ENCODE results near the gene ICAM3.
"Not testable (repeated sequence)": the region's sequence is repeated elsewhere in the genome, so short reads cannot be mapped to it uniquely, and the experiment has no call there.

The ICAM3 gene, protein sequence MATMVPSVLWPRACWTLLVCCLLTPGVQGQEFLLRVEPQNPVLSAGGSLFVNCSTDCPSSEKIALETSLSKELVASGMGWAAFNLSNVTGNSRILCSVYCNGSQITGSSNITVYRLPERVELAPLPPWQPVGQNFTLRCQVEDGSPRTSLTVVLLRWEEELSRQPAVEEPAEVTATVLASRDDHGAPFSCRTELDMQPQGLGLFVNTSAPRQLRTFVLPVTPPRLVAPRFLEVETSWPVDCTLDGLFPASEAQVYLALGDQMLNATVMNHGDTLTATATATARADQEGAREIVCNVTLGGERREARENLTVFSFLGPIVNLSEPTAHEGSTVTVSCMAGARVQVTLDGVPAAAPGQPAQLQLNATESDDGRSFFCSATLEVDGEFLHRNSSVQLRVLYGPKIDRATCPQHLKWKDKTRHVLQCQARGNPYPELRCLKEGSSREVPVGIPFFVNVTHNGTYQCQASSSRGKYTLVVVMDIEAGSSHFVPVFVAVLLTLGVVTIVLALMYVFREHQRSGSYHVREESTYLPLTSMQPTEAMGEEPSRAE

DNA sequence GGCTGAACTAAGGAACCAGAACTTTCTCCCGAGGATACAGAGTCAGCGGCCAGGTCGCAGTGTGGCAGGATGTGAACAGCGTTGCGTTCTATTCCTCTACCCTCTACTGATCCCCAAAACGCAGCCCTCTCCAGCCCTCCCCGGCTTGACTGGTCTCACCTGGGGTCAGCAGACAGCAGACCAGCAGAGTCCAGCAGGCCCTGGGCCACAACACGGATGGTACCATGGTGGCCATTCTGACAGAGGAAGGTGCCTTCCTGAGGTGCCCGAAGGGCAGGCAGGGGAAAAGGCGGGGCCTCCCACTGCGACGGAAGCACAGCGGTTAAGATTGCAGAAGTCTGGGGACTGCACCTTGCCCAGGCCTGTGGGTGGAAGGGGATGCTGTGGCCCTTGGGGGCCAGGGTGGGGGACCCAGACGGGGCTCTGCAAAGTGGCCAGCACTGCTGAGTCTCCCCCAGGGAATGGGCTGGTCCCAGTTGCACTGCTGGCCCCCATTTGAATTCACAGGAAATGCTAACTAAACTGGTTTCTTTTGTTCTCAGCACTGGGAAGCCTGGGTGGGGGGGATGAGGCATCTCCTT, at the start of gene ICAM3:
TSS of gene ICAM3 (minus strand) at position 245 of the 581 bp plus-strand sequence. CDS start at position 235, 10 bp downstream.
- DNase-seq, result peak in 1 of 2 experiments; percentile 84

GRCh38 chr19:10388957-10389356, 49.5 kb upstream of the ICAM3 start:
- DNase-seq, result peak; percentile 89 to 94

- DNase-seq, result no peak
These were observed 45.2 kb upstream of the ICAM3 start for GRCh38 chr19:10384580-10384979.

GRCh38 chr19:10383223-10383499, 43.7 kb upstream of the ICAM3 start:
- not testable (repeated sequence) for DNase-seq

DNA sequence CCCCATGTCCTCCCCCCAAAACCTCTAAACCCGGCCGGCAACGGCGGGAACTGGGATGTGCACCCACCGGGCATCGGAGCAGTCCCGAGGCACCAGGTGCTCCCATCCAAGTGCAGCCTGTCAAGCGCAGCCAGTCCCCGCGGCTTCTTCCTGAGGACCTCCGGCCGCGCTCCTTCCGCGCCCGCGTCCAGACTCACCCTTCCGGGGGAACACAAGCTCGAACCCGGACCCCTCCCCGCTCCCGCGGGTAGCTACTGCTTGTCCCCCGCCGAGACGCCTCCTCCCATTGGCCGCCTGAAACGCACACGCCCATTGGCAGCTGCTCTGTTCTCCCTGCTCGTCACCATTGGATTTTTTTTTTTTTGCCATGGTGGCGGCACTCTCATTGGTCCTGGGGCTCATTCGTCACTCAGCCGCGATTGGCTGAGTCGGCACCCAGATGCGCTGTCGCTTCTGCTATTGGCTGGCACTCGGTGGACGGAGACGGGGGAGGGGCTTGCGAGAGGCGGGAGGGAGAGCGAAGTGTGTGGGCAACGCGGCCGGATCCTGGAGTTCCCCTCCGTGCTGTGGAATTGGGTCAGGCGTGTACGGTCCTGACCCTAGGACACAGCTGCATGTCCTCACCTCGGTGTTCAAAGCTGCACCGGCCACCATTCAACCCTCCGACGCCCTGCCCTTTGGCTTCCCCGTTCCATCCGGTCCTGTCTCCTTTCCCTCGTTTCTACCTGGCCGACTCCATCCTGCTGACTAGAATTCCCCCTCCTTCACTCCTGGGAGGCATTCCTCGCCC, 41.1 kb upstream of the ICAM3 start, which contains the start of gene TYK2:
TSS of gene TYK2 (minus strand) at position 260 of the 790 bp plus-strand sequence. CDS start 2,166 bp downstream, outside the sequence.
- peak; percentile 98 to 99 for DNase-seq

DNA sequence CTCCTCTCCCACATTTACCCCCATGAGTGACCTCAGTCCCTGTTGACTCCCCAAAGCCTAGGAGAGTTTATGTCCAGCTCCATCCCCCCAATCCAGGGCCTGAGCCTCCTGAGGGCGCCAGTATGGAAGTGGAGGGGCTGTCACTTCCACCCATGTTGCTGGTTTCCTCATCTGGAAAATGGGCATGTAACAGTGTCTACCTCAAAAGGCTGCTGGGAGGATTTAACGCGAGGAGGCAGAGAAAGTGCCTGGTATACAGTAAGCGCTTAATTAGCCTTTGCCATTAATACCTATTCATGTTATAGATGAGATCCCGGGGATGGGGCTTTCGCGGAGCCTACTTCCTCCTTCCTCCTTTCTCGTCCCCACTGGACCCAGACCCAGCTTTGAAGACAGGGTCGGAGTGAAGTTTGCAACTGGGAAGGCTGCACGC, 40.5 kb upstream of the ICAM3 start:
- no peak for DNase-seq

- no peak for DNase-seq
These were observed 38.7 kb upstream of the ICAM3 start for GRCh38 chr19:10378124-10378523.

DNA sequence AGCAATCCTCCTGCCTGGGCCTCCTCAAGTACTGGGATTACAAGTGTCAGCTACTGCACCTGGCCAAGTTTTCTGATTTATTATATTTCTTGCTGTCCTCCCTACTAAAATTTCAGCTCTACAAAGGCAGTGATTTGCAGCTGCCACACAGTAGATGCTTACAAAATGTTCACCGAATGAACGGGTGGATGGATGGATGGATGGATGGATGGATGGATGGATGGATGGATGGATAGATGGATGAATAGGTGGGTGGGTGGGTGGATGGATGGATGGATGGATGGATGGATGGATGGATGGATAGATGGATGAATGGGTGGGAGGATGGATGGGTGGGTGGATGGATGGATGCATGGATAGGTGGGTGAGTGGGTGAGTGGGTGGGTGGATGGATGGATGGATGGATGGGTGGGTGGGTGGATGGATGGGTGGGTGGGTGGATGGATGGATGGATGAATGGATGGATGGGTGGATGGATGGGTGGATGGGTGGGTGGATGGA, 37.8 kb upstream of the ICAM3 start:
- DNase-seq, result not testable (repeated sequence)

DNA sequence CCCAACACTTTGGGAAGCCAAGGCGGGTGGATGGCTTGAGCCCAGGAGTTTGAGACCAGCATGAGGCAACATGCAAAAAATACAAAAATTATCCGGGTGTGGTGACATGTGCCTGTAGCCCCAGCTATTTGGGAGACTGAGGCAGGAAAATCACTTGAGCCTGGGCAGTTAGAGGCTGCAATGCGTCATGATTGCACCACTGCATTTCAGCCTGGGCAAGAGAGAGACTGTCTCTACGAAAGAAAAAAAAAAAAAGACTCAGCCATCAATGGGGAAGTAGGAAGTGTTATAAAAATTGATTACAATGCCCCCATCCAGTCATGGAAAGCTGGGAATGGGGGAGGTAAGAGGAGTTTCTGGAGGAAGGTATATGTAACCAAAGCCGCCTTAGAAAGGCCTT, 35.5 kb upstream of the ICAM3 start:
- no peak for DNase-seq

- DNase-seq, result no peak
These were observed 33.3 kb upstream of the ICAM3 start for GRCh38 chr19:10372690-10373089.

GRCh38 chr19:10368101-10368803, 28.8 kb upstream of the ICAM3 start:
- no peak for DNase-seq

GRCh38 chr19:10366950-10367512, 27.6 kb upstream of the ICAM3 start:
- not testable (repeated sequence) for DNase-seq

- no peak for DNase-seq
These were observed 26.1 kb upstream of the ICAM3 start for GRCh38 chr19:10365518-10365917.

DNA sequence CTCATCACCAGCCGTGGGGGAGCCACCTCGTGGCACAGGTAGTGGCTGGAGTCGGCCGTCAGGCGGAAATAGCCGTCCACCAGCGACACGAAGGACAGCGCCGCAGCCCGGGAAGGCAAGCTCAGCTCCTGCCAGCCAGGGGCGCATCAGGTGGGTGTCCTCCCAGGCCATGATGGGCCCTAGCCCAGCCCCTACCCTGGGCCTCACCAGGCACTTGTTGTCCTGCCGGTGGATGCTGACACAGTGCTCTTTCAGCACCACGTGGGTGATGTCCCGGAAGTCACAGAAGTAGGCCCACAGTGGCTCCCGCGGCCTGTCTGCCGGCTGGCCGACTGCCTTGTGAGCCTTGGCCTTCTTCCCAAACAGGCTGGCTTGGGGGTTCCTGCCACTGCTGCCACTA, 25.2 kb upstream of the ICAM3 start:
- no peak for DNase-seq

DNA sequence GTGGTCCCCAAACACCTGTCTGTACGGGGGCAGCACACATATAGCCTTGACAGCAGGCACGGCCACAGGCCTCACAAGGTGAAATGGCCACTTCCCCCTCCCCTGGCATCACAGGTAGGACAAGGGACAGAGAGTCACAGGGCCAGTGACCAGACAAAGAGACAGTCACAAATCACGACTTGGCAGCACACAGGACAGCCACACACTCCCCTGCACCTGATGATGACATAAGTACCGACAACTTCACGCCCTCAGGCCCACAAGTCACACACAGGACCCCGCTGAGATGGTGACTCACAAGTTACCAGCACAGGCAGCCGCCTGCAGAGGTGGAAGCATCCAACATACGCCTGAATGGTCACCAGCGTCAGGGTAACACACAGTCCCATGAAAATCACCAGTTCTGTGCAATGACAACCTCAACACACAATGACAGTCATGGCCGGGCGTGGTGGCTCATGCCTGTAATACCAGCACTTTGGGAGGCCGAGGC, 24.4 kb upstream of the ICAM3 start:
- DNase-seq, result no peak

GRCh38 chr19:10362259-10362658, 22.8 kb upstream of the ICAM3 start:
- no peak for DNase-seq

DNA sequence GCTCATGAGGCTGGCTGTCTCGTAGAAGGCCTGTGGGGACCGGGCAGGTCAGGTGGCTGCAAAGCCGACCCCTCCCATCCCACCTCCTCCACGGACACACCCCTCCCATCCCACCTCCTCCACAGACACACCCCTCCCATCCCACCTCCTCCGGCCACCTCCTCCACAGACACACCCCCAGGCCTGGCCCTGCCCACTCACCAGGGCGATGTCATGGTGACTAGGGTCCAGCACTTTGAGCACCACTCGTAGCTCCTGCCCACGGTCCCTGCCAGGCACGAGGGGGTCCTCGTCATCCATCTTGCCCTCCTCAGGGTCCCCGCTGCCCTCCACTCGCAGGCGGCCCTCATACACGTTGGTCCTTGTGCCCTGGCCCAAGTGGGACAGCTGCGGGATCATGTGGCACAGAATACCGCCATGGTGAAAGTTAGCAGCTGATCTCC, 22.2 kb upstream of the ICAM3 start:
- DNase-seq, result no peak

- DNase-seq, result no peak
These were observed 17.0 kb upstream of the ICAM3 start for GRCh38 chr19:10356431-10356830.

GRCh38 chr19:10353793-10354391, 14.5 kb upstream of the ICAM3 start:
- peak; percentile 80 for DNase-seq

- peak in 1 of 2 experiments; percentile 30 for DNase-seq
These were observed 13.6 kb upstream of the ICAM3 start for GRCh38 chr19:10352764-10353671.
